ENCODE measurements around the gene TIPARP. TPM values are rescaled to one million over a fixed set of nuclear protein-coding genes. Genes with fewer than 3 reads are reported as not detected.

The TIPARP gene
- total and polyA plus RNA-seq, 2 of the 13 experiments (the other 11 are each of a cell fraction or from before 2014, with no cell fraction given): 7.3 to 19.7 TPM

GRCh38 chr3:156704370-156705036, 30.1 kb downstream of the TIPARP start (continued):
- no peak for TF ChIP-seq CC2D1A (CRISPR knock-in tag; IDR thresholded peaks at IDR 0.05)
- peak; percentile 41 for TF ChIP-seq MED1 (CRISPR knock-in tag; IDR thresholded peaks at IDR 0.05)
- no peak for TF ChIP-seq HNRNPL (IDR thresholded peaks at IDR 0.05; ENCODE audit: low read depth, low read length)
- 0 out of 2 replicates have a peak, but pooled peaks have one; percentile 30 for TF ChIP-seq FOXO1 (CRISPR knock-in tag; IDR thresholded peaks at IDR 0.05)
- TF ChIP-seq STAT5B (CRISPR knock-in tag; IDR thresholded peaks at IDR 0.05): no peak
- 0 out of 2 replicates have a peak, but pooled peaks have one; percentile 48 for TF ChIP-seq HOXA5 (CRISPR knock-in tag; IDR thresholded peaks at IDR 0.05)
- 0 out of 4 replicates have a peak, but pooled peaks of 1 of the 2 experiments have one; percentile 2 for TF ChIP-seq MAFK (conservative IDR thresholded peaks at IDR 0.05 in 1 of 2, IDR thresholded peaks at IDR 0.05 in 1 of 2; ENCODE audit: low read length in 2 of 2)
- no peak for TF ChIP-seq SOX13 (IDR thresholded peaks at IDR 0.05)
- peak in 1 of 2 experiments; percentile 57; a peak in 2 of 4 replicates for TF ChIP-seq SOX13 (CRISPR knock-in tag; conservative IDR thresholded peaks at IDR 0.05 in 1 of 2, IDR thresholded peaks at IDR 0.05 in 1 of 2)
- TF ChIP-seq TEAD3 (CRISPR knock-in tag; optimal IDR thresholded peaks at IDR 0.05; ENCODE audit: borderline replicate concordance): peak; percentile 30
- peak; percentile 70; the same call in 1 of the 2 replicates for TF ChIP-seq GATAD2A (CRISPR knock-in tag; IDR thresholded peaks at IDR 0.05)
- TF ChIP-seq HCFC1 (IDR thresholded peaks at IDR 0.05; ENCODE audit: low read depth, low read length): no peak
- 0 out of 2 replicates have a peak, but pooled peaks have one; percentile 30 for TF ChIP-seq ISL2 (CRISPR knock-in tag; IDR thresholded peaks at IDR 0.05)
- peak; percentile 21; the same call in 1 of the 2 replicates for TF ChIP-seq RCOR2 (CRISPR knock-in tag; IDR thresholded peaks at IDR 0.05)
- TF ChIP-seq LCORL (IDR thresholded peaks at IDR 0.05): no peak
- TF ChIP-seq LCORL (CRISPR knock-in tag; IDR thresholded peaks at IDR 0.05): 0 out of 2 replicates have a peak, but pooled peaks have one; percentile 16
- no peak for TF ChIP-seq BORCS8-MEF2B (CRISPR knock-in tag; IDR thresholded peaks at IDR 0.05)
- TF ChIP-seq KMT2A (CRISPR knock-in tag; IDR thresholded peaks at IDR 0.05): 0 out of 2 replicates have a peak, but pooled peaks have one; percentile 24
- no peak for TF ChIP-seq SOX6 (IDR thresholded peaks at IDR 0.05)
- TF ChIP-seq SOX6 (CRISPR knock-in tag; IDR thresholded peaks at IDR 0.05): peak; percentile 21; the same call in 1 of the 2 replicates
- TF ChIP-seq ZNF280D (CRISPR knock-in tag; IDR thresholded peaks at IDR 0.05): no peak
- TF ChIP-seq CCAR2 (optimal IDR thresholded peaks at IDR 0.05; ENCODE audit: low read depth, low read length): no peak
- peak; percentile 61; the same call in 1 of the 2 replicates for TF ChIP-seq MAX (IDR thresholded peaks at IDR 0.05)
- 0 out of 2 replicates have a peak, but pooled peaks have one; percentile 61 for TF ChIP-seq CBFB (CRISPR knock-in tag; IDR thresholded peaks at IDR 0.05)
- peak; percentile 25; the same call in 1 of the 2 replicates for TF ChIP-seq ZMYM4 (CRISPR knock-in tag; IDR thresholded peaks at IDR 0.05)
- TF ChIP-seq ZNF354B (CRISPR knock-in tag; IDR thresholded peaks at IDR 0.05): no peak
- TF ChIP-seq EP300 (IDR thresholded peaks at IDR 0.05; ENCODE audit: low read depth in 2 of 2, low read length in 2 of 2): peak in 1 of 2 experiments; percentile 69; a peak in 2 of 4 replicates
- no peak; the same call in 1 of the 2 replicates for TF ChIP-seq EP300 (CRISPR knock-in tag; IDR thresholded peaks at IDR 0.05; ENCODE audit: borderline replicate concordance)
- TF ChIP-seq CEBPG (CRISPR knock-in tag; IDR thresholded peaks at IDR 0.05): peak; percentile 29; the same call in 1 of the 2 replicates
- TF ChIP-seq MEIS2 (CRISPR knock-in tag; IDR thresholded peaks at IDR 0.05): peak; percentile 64; the same call in 1 of the 2 replicates
- TF ChIP-seq IRF2 (CRISPR knock-in tag; IDR thresholded peaks at IDR 0.05): 0 out of 2 replicates have a peak, but pooled peaks have one; percentile 21
